Fibroblast of villous mesenchyme (primary cell): ENCODE results near the gene ANXA6. TPM values are rescaled to one million over a fixed set of nuclear protein-coding genes. Genes with fewer than 3 reads are reported as not detected.

Experiments
- DNase-seq: peaks from one replicate; pipeline ENCODE4 v3.0.0-alpha.2; 2010; ENCODE audit warnings: low read depth
- H3K4me3 ChIP-seq: 2 replicates; pipeline ENCODE4 v1.5.1; 2011; ENCODE audit warnings: low read depth, mild to moderate bottlenecking, low read length
- CTCF ChIP-seq: IDR thresholded peaks from 2 replicates; pipeline ENCODE4 v1.5.1; 2012; ENCODE audit warnings: low read depth, mild to moderate bottlenecking, low read length; ENCODE audit not compliant: insufficient read depth
- total RNA-seq: library from RNA; depleted of rRNA; stranded (reverse); fragments of >200 nt; gene quantifications from 2 replicates; pipeline ENCODE4 v1.2.3, GENCODE V29; 2012

Gene ANXA6
- total RNA-seq, 1 donor = 537 TPM

GRCh38 chr5:151173711-151174611 lies 16.4 kb upstream of the ANXA6 start:
- H3K4me3 ChIP-seq = peak overlapping the region; percentile 49
- TF ChIP-seq CTCF = no peak
- DNase-seq = no peak

GRCh38 chr5:151171529-151171928 lies 13.9 kb upstream of the ANXA6 start:
- H3K4me3 ChIP-seq = no peak overlapping the region
- no peak for TF ChIP-seq CTCF
- no peak for DNase-seq

- H3K4me3 ChIP-seq = no peak overlapping the region
- no peak for DNase-seq
- TF ChIP-seq CTCF = no peak
These were observed 11.2 kb upstream of the ANXA6 start for GRCh38 chr5:151168602-151169344.

GRCh38 chr5:151167022-151167421 lies 9.4 kb upstream of the ANXA6 start:
- no peak overlapping the region for H3K4me3 ChIP-seq
- no peak for TF ChIP-seq CTCF
- no peak for DNase-seq

DNA sequence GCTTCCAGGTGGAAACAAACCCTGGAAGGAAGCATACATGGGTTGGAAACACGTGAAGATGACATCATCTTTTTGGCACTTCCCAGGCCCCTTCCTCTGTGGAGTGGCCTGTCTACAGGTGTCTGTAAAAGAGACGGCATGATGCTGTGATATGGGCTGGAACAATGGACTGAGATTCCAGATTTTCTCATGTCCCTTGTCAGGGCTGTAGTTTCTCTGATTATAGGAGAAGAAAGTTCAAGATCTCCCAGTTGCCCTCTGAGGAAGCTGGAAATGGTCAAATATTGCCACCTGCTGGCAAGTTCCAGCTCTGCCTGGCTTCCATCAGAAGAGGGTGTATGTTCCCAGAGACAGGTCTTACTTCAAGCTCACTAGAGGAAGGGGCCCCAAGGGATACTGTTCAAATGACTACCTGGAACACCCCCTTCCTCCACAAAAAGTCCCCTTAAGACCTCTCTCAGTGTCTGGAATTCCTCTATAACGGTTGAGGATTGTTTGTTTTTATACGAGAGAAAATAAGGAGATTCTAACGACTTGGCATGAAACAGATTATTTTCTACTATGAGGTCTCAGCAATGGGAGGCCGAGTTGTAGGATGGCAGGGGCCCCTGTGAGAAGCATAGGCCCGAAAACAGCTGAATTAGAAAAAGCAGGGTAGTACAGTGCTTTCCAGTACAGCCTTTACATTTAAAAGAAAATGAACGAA lies 7.3 kb upstream of the ANXA6 start:
- peak; percentile 91 for TF ChIP-seq CTCF
- peak; percentile 84 for DNase-seq
- no peak overlapping the region for H3K4me3 ChIP-seq

DNA sequence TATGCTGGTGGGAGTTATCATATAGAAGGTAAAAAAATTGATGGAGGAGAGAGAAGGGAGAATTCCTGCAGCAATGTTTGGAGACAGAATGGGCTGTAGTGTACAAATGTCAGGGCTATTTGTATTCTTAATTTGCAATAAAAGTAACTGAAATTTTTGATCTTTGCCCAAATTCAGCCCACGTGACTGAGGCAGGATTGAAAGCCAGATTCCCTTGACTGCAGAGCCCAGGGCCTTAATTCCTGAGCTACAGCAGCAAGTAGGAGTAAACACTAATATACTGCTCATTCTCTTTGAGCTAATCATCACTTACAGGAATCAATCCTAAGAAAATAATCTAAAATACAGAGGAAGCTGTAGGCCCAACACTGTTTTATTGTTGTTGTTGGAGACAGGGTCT lies 5.2 kb upstream of the ANXA6 start:
- peak; percentile 52 for DNase-seq
- TF ChIP-seq CTCF = no peak
- H3K4me3 ChIP-seq = no peak overlapping the region
